Measurements from ENCODE around the gene ZNF609.

The ZNF609 gene

GRCh38 chr15:64698823-64699222 lies 238.4 kb downstream of the ZNF609 start:
- Mint-ChIP-seq H3K36me3 (ENCODE audit: low read depth) (peaks cover 8% of the 10 kb centered on the region), H3K4me1 (ENCODE audit: low read depth) (peaks cover 50% of the 10 kb centered on the region), H3K4me3 (no peak overlapping the region), H3K27ac (peak overlapping the region; percentile 37), H3K9me3 (no peaks in the 10 kb centered on the region), H3K27me3 (ENCODE audit: low read depth) (no peaks in the 10 kb centered on the region)
- DNase-seq (ENCODE audit: low spot score) = no peak

GRCh38 chr15:64699751-64700388 lies 239.5 kb downstream of the ZNF609 start:
- Mint-ChIP-seq H3K4me1 (ENCODE audit: low read depth) (peaks cover 51% of the 10 kb centered on the region), H3K27ac (no peak overlapping the region), H3K4me3 (no peak overlapping the region), H3K27me3 (ENCODE audit: low read depth) (no peaks in the 10 kb centered on the region), H3K36me3 (ENCODE audit: low read depth) (peaks cover 6% of the 10 kb centered on the region), H3K9me3 (no peaks in the 10 kb centered on the region)
- no peak for DNase-seq (ENCODE audit: low spot score)

- no peak for DNase-seq (ENCODE audit: low spot score)
- Mint-ChIP-seq H3K4me1 (ENCODE audit: low read depth) (peaks cover 47% of the 10 kb centered on the region), H3K27ac (no peak overlapping the region), H3K9me3 (no peaks in the 10 kb centered on the region), H3K36me3 (ENCODE audit: low read depth) (peaks cover 2% of the 10 kb centered on the region), H3K27me3 (ENCODE audit: low read depth) (no peaks in the 10 kb centered on the region), H3K4me3 (peak overlapping the region; percentile 79)
Measured at GRCh38 chr15:64701051-64701450, 240.7 kb downstream of the ZNF609 start.

GRCh38 chr15:64701482-64702184 lies 241.3 kb downstream of the ZNF609 start:
- peak overlapping the region; percentile 64 for H3K27ac Mint-ChIP-seq
- H3K36me3 Mint-ChIP-seq (ENCODE audit: low read depth) = peaks cover 2% of the 10 kb centered on the region
- peak overlapping the region; percentile 79 for H3K4me3 Mint-ChIP-seq
- DNase-seq (ENCODE audit: low spot score) = no peak
- no peaks in the 10 kb centered on the region for H3K27me3 Mint-ChIP-seq (ENCODE audit: low read depth)
- no peaks in the 10 kb centered on the region for H3K9me3 Mint-ChIP-seq
- H3K4me1 Mint-ChIP-seq (ENCODE audit: low read depth) = peaks cover 47% of the 10 kb centered on the region

GRCh38 chr15:64702816-64703631 lies 242.6 kb downstream of the ZNF609 start:
- peak overlapping the region; percentile 79 for H3K4me3 Mint-ChIP-seq
- H3K9me3 Mint-ChIP-seq = no peaks in the 10 kb centered on the region
- peaks cover 2% of the 10 kb centered on the region for H3K36me3 Mint-ChIP-seq (ENCODE audit: low read depth)
- H3K4me1 Mint-ChIP-seq (ENCODE audit: low read depth) = peaks cover 43% of the 10 kb centered on the region
- DNase-seq (ENCODE audit: low spot score) = peak; percentile 94
- no peaks in the 10 kb centered on the region for H3K27me3 Mint-ChIP-seq (ENCODE audit: low read depth)
- peak overlapping the region; percentile 64 for H3K27ac Mint-ChIP-seq

GRCh38 chr15:64703632-64703959 lies 243.2 kb downstream of the ZNF609 start:
- Mint-ChIP-seq H3K27ac (peak overlapping the region; percentile 64), H3K4me3 (peak overlapping the region; percentile 79), H3K36me3 (ENCODE audit: low read depth) (peaks cover 2% of the 10 kb centered on the region), H3K27me3 (ENCODE audit: low read depth) (no peaks in the 10 kb centered on the region), H3K4me1 (ENCODE audit: low read depth) (peaks cover 37% of the 10 kb centered on the region), H3K9me3 (no peaks in the 10 kb centered on the region)
- peak; percentile 10 for DNase-seq (ENCODE audit: low spot score)

GRCh38 chr15:64705006-64705405 lies 244.6 kb downstream of the ZNF609 start:
- Mint-ChIP-seq H3K36me3 (ENCODE audit: low read depth) (peaks cover 2% of the 10 kb centered on the region), H3K27me3 (ENCODE audit: low read depth) (no peaks in the 10 kb centered on the region), H3K27ac (no peak overlapping the region), H3K4me1 (ENCODE audit: low read depth) (peaks cover 28% of the 10 kb centered on the region), H3K9me3 (no peaks in the 10 kb centered on the region), H3K4me3 (peak overlapping the region; percentile 12)
- no peak for DNase-seq (ENCODE audit: low spot score)

GRCh38 chr15:64706011-64706911 lies 245.9 kb downstream of the ZNF609 start:
- H3K4me1 Mint-ChIP-seq (ENCODE audit: low read depth) = peaks cover 16% of the 10 kb centered on the region
- H3K4me3 Mint-ChIP-seq = no peak overlapping the region
- no peak for DNase-seq (ENCODE audit: low spot score)
- no peaks in the 10 kb centered on the region for H3K36me3 Mint-ChIP-seq (ENCODE audit: low read depth)
- H3K27me3 Mint-ChIP-seq (ENCODE audit: low read depth) = no peaks in the 10 kb centered on the region
- no peaks in the 10 kb centered on the region for H3K9me3 Mint-ChIP-seq
- H3K27ac Mint-ChIP-seq = no peak overlapping the region

GRCh38 chr15:64710676-64711428 lies 250.5 kb downstream of the ZNF609 start:
- no peaks in the 10 kb centered on the region for H3K4me1 Mint-ChIP-seq (ENCODE audit: low read depth)
- H3K27ac Mint-ChIP-seq = no peak overlapping the region
- no peaks in the 10 kb centered on the region for H3K27me3 Mint-ChIP-seq (ENCODE audit: low read depth)
- no peak overlapping the region for H3K4me3 Mint-ChIP-seq
- no peak for DNase-seq (ENCODE audit: low spot score)
- no peaks in the 10 kb centered on the region for H3K36me3 Mint-ChIP-seq (ENCODE audit: low read depth)
- no peaks in the 10 kb centered on the region for H3K9me3 Mint-ChIP-seq

- Mint-ChIP-seq H3K36me3 (ENCODE audit: low read depth) (no peaks in the 10 kb centered on the region), H3K27ac (no peak overlapping the region), H3K27me3 (ENCODE audit: low read depth) (no peaks in the 10 kb centered on the region), H3K4me1 (ENCODE audit: low read depth) (no peaks in the 10 kb centered on the region), H3K4me3 (no peak overlapping the region), H3K9me3 (no peaks in the 10 kb centered on the region)
- DNase-seq (ENCODE audit: low spot score) = no peak
Measured at GRCh38 chr15:64712353-64712752, 252.0 kb downstream of the ZNF609 start.

GRCh38 chr15:64713592-64713991 lies 253.2 kb downstream of the ZNF609 start:
- DNase-seq (ENCODE audit: low spot score) = no peak
- Mint-ChIP-seq H3K27me3 (ENCODE audit: low read depth) (no peaks in the 10 kb centered on the region), H3K4me1 (ENCODE audit: low read depth) (peaks cover 2% of the 10 kb centered on the region), H3K27ac (no peak overlapping the region), H3K4me3 (no peak overlapping the region), H3K36me3 (ENCODE audit: low read depth) (no peaks in the 10 kb centered on the region), H3K9me3 (no peaks in the 10 kb centered on the region)

- DNase-seq (ENCODE audit: low spot score) = no peak
- H3K4me3 Mint-ChIP-seq = no peak overlapping the region
- no peak overlapping the region for H3K27ac Mint-ChIP-seq
- no peaks in the 10 kb centered on the region for H3K36me3 Mint-ChIP-seq (ENCODE audit: low read depth)
- no peaks in the 10 kb centered on the region for H3K9me3 Mint-ChIP-seq
- H3K27me3 Mint-ChIP-seq (ENCODE audit: low read depth) = no peaks in the 10 kb centered on the region
- H3K4me1 Mint-ChIP-seq (ENCODE audit: low read depth) = peaks cover 2% of the 10 kb centered on the region
Measured at GRCh38 chr15:64716452-64716851, 256.1 kb downstream of the ZNF609 start.

GRCh38 chr15:64717130-64717529 lies 256.8 kb downstream of the ZNF609 start:
- Mint-ChIP-seq H3K27me3 (ENCODE audit: low read depth) (no peaks in the 10 kb centered on the region), H3K36me3 (ENCODE audit: low read depth) (no peaks in the 10 kb centered on the region), H3K4me3 (no peak overlapping the region), H3K4me1 (ENCODE audit: low read depth) (peaks cover 2% of the 10 kb centered on the region), H3K9me3 (no peaks in the 10 kb centered on the region), H3K27ac (no peak overlapping the region)
- DNase-seq (ENCODE audit: low spot score) = no peak
